NT2/D1 (cell line): ENCODE measurements around the gene MEGF8.

Experiments
- DNase-seq: peaks from one replicate; pipeline ENCODE4 v3.0.0-alpha.2; 2011; ENCODE audit warnings: low read depth, low spot score
- H3K27me3 ChIP-seq: 2 replicates; pipeline ENCODE4 v1.6.0; 2011; ENCODE audit warnings: mild to moderate bottlenecking; ENCODE audit not compliant: insufficient read length, insufficient read depth
- H3K36me3 ChIP-seq: 2 replicates; pipeline ENCODE4 v1.6.1; 2011; ENCODE audit warnings: mild to moderate bottlenecking, low read length, mixed read lengths; ENCODE audit not compliant: insufficient read depth, insufficient read length
- H3K4me1 ChIP-seq: 2 replicates; pipeline ENCODE4 v1.5.1; 2011; ENCODE audit not compliant: insufficient read depth, insufficient read length
- H3K4me3 ChIP-seq: 2 replicates; pipeline ENCODE4 v1.5.1; 2011; ENCODE audit warnings: low read depth; ENCODE audit not compliant: insufficient read length
- H3K9ac ChIP-seq: 2 replicates; pipeline ENCODE4 v1.6.0; 2011; ENCODE audit warnings: low read depth; ENCODE audit not compliant: insufficient read length
- H3K9me3 ChIP-seq: 2 replicates; pipeline ENCODE4 v1.5.1; 2011; ENCODE audit warnings: mild to moderate bottlenecking, low read length; ENCODE audit not compliant: insufficient read depth
- SUZ12 ChIP-seq: IDR thresholded peaks from 2 replicates; pipeline ENCODE4 v1.6.1; 2011; ENCODE audit not compliant: insufficient read length, insufficient read depth; ENCODE audit errors: extremely low read depth
- YY1 ChIP-seq: IDR thresholded peaks from 2 replicates; pipeline ENCODE4 v1.6.1; 2011; ENCODE audit not compliant: insufficient read length, insufficient read depth
- ZNF274 ChIP-seq: IDR thresholded peaks from 2 replicates; pipeline ENCODE4 v1.6.1; 2011; ENCODE audit warnings: mild to moderate bottlenecking, low read depth, low read length

The MEGF8 gene

GRCh38 chr19:42352301-42353259 lies 27.1 kb downstream of the MEGF8 start:
- Histone ChIP-seq H3K9me3 (no peaks in the 10 kb centered on the region), H3K4me3 (no peak overlapping the region), H3K9ac (no peak overlapping the region), H3K36me3 (peaks cover 36% of the 10 kb centered on the region), H3K27me3 (no peaks in the 10 kb centered on the region), H3K4me1 (no peaks in the 10 kb centered on the region)
- no peak for DNase-seq
- TF ChIP-seq YY1 (no peak), ZNF274 (no peak), SUZ12 (no peak)

GRCh38 chr19:42353341-42354015 lies 28.0 kb downstream of the MEGF8 start:
- no peak for DNase-seq
- no peaks in the 10 kb centered on the region for H3K27me3 ChIP-seq
- no peaks in the 10 kb centered on the region for H3K9me3 ChIP-seq
- H3K4me3 ChIP-seq: no peak overlapping the region
- no peak for TF ChIP-seq YY1
- no peak for TF ChIP-seq SUZ12
- no peak for TF ChIP-seq ZNF274
- no peaks in the 10 kb centered on the region for H3K4me1 ChIP-seq
- H3K36me3 ChIP-seq: peaks cover 42% of the 10 kb centered on the region
- no peak overlapping the region for H3K9ac ChIP-seq

GRCh38 chr19:42355896-42356295 lies 30.5 kb downstream of the MEGF8 start:
- Histone ChIP-seq H3K27me3 (no peaks in the 10 kb centered on the region), H3K4me3 (no peak overlapping the region), H3K9me3 (no peaks in the 10 kb centered on the region), H3K9ac (no peak overlapping the region), H3K4me1 (peaks cover under 1% of the 10 kb centered on the region), H3K36me3 (peaks cover 46% of the 10 kb centered on the region)
- TF ChIP-seq YY1: no peak
- TF ChIP-seq ZNF274: no peak
- no peak for TF ChIP-seq SUZ12
- DNase-seq: no peak

- Histone ChIP-seq H3K27me3 (no peaks in the 10 kb centered on the region), H3K36me3 (peaks cover 41% of the 10 kb centered on the region), H3K4me1 (peaks cover 4% of the 10 kb centered on the region), H3K9me3 (no peaks in the 10 kb centered on the region), H3K4me3 (no peak overlapping the region), H3K9ac (no peak overlapping the region)
- TF ChIP-seq SUZ12 (no peak), YY1 (no peak), ZNF274 (no peak)
- DNase-seq: no peak
Observed at GRCh38 chr19:42356686-42357085, 31.3 kb downstream of the MEGF8 start.

GRCh38 chr19:42357290-42357689 lies 31.9 kb downstream of the MEGF8 start:
- TF ChIP-seq SUZ12: no peak
- no peak for TF ChIP-seq ZNF274
- H3K36me3 ChIP-seq: peaks cover 45% of the 10 kb centered on the region
- no peak overlapping the region for H3K4me3 ChIP-seq
- no peak for DNase-seq
- H3K9me3 ChIP-seq: no peaks in the 10 kb centered on the region
- no peak overlapping the region for H3K9ac ChIP-seq
- no peaks in the 10 kb centered on the region for H3K27me3 ChIP-seq
- H3K4me1 ChIP-seq: peaks cover 4% of the 10 kb centered on the region

GRCh38 chr19:42360787-42361544 lies 35.5 kb downstream of the MEGF8 start:
- Histone ChIP-seq H3K9ac (peak overlapping the region; percentile 11), H3K9me3 (peaks cover 16% of the 10 kb centered on the region; the same call in 1 of the 2 replicates), H3K36me3 (peaks cover 50% of the 10 kb centered on the region), H3K4me3 (no peak overlapping the region), H3K4me1 (peaks cover 4% of the 10 kb centered on the region), H3K27me3 (no peaks in the 10 kb centered on the region)
- peak; percentile 27 for DNase-seq
- TF ChIP-seq SUZ12: no peak
- TF ChIP-seq ZNF274: no peak
- TF ChIP-seq YY1: no peak
